ENCODE measurements around the gene TESK1. TPM values are rescaled to one million over a fixed set of nuclear protein-coding genes. Genes with fewer than 3 reads are reported as not detected.
"Not testable (repeated sequence)": the region's sequence is repeated elsewhere in the genome, so short reads cannot be mapped to it uniquely, and the experiment has no call there.

The TESK1 gene
- total and polyA plus RNA-seq, 2 experiments from 2014 or later: 6.8 to 10.7 TPM

DNA sequence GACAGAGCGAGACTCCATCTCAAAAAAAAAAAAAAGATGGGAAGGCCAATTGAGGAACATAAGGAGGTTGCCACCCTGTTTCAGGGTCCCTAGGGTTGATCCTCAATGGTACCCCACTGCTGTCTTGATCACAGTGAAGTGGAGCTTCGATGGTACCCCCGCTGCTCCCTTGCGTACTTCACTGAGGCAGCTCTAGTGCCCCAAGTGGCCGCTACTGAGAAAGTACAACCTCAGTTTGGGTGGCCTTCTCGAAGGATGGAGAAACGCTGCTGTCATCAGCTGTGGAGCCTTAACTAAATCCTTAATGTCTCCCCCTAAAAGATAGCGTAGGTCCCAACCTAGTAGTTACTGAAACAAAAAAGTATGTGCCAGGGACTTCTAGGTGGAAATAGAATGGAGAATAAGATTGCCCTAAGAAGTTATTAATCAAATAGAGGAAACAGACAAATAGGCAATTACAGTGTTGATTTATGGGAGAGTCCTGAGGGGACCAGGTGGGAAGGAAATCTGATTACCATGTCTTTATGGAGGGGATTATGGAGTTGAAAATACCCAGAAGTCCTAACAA, 6.3 kb downstream of the TESK1 start:
- H3K27ac Mint-ChIP-seq: no peak overlapping the region
- DNase-seq (ENCODE audit: low spot score): peak; percentile 80
- no peak overlapping the region for H3K4me2 ChIP-seq
- H3K4me1 Mint-ChIP-seq: peaks cover 6% of the 10 kb centered on the region
- H3F3A ChIP-seq (replicated peaks; ENCODE audit: low read depth): peaks cover 7% of the 10 kb centered on the region
- H3K36me3 ChIP-seq (ENCODE audit: insufficient read depth): no peaks in the 10 kb centered on the region
- H3K4me1 ChIP-seq (ENCODE audit: insufficient read depth): peaks cover 8% of the 10 kb centered on the region
- no peaks in the 10 kb centered on the region for H3K9me2 ChIP-seq (ENCODE audit: insufficient read depth)
- no peak overlapping the region for H3K4me3 Mint-ChIP-seq
- no peak overlapping the region for H2AFZ ChIP-seq
- peaks cover 12% of the 10 kb centered on the region for H3K27me3 ChIP-seq (ENCODE audit: insufficient read depth)
- TF ChIP-seq, protein P1, sequence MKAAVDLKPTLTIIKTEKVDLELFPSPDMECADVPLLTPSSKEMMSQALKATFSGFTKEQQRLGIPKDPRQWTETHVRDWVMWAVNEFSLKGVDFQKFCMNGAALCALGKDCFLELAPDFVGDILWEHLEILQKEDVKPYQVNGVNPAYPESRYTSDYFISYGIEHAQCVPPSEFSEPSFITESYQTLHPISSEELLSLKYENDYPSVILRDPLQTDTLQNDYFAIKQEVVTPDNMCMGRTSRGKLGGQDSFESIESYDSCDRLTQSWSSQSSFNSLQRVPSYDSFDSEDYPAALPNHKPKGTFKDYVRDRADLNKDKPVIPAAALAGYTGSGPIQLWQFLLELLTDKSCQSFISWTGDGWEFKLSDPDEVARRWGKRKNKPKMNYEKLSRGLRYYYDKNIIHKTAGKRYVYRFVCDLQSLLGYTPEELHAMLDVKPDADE (IDR thresholded peaks at IDR 0.05): no peak
- TF ChIP-seq CTCF (conservative IDR thresholded peaks at IDR 0.05; ENCODE audit: low read depth in 2 of 2): peak; percentile 73 to 82
- H3K79me2 ChIP-seq (replicated peaks; ENCODE audit: insufficient read depth): peaks cover 2% of the 10 kb centered on the region; the same call in 1 of the 2 replicates
- H3K4me3 ChIP-seq: no peak overlapping the region
- peaks cover 10% of the 10 kb centered on the region for H3K36me3 Mint-ChIP-seq (ENCODE audit: low read depth)
- H4K20me1 ChIP-seq (replicated peaks; ENCODE audit: insufficient read depth): no peaks in the 10 kb centered on the region; the same call in none of the 2 replicates
- H3K27me3 Mint-ChIP-seq (ENCODE audit: insufficient read depth, low read depth, poor library complexity): peaks cover 7% of the 10 kb centered on the region
- H3K9me3 Mint-ChIP-seq: no peaks in the 10 kb centered on the region
- H3K27ac ChIP-seq (ENCODE audit: low read depth): no peak overlapping the region
- ATAC-seq: peak; percentile 87

- peaks cover 11% of the 10 kb centered on the region for H3K4me1 Mint-ChIP-seq
- H3K4me2 ChIP-seq; H3K27ac Mint-ChIP-seq; DNase-seq (ENCODE audit: low spot score); ATAC-seq; H3K79me2 ChIP-seq (replicated peaks; ENCODE audit: insufficient read depth); H2AFZ ChIP-seq; H4K20me1 ChIP-seq (replicated peaks; ENCODE audit: insufficient read depth); H3K27ac ChIP-seq (ENCODE audit: low read depth); H3K4me1 ChIP-seq (ENCODE audit: insufficient read depth); H3K4me3 Mint-ChIP-seq; H3K36me3 ChIP-seq (ENCODE audit: insufficient read depth); H3K9me2 ChIP-seq (ENCODE audit: insufficient read depth); H3K36me3 Mint-ChIP-seq (ENCODE audit: low read depth); H3K4me3 ChIP-seq; H3K9me3 Mint-ChIP-seq: not testable (repeated sequence)
- Histone ChIP-seq H3F3A (replicated peaks; ENCODE audit: low read depth) (peaks cover 10% of the 10 kb centered on the region), H3K27me3 (ENCODE audit: insufficient read depth) (peaks cover 16% of the 10 kb centered on the region)
- H3K27me3 Mint-ChIP-seq (ENCODE audit: insufficient read depth, low read depth, poor library complexity): peaks cover 12% of the 10 kb centered on the region
Observed at GRCh38 chr9:35612066-35612465, 7.0 kb downstream of the TESK1 start.

- ATAC-seq (no peak), DNase-seq (ENCODE audit: low spot score) (no peak)
- Histone ChIP-seq H3K4me2 (no peak overlapping the region), H3K79me2 (replicated peaks; ENCODE audit: insufficient read depth) (no peaks in the 10 kb centered on the region), H3K27ac (ENCODE audit: low read depth) (no peak overlapping the region), H3K4me3 (no peak overlapping the region), H3K9me2 (ENCODE audit: insufficient read depth) (no peaks in the 10 kb centered on the region), H3K4me1 (ENCODE audit: insufficient read depth) (peaks cover 14% of the 10 kb centered on the region), H3K36me3 (ENCODE audit: insufficient read depth) (no peaks in the 10 kb centered on the region), H2AFZ (no peak overlapping the region), H3K27me3 (ENCODE audit: insufficient read depth) (peaks cover 24% of the 10 kb centered on the region), H3F3A (replicated peaks; ENCODE audit: low read depth) (peaks cover 15% of the 10 kb centered on the region), H4K20me1 (replicated peaks; ENCODE audit: insufficient read depth) (no peaks in the 10 kb centered on the region; the same call in 1 of the 2 replicates)
- H3K9me3 Mint-ChIP-seq: no peaks in the 10 kb centered on the region
- H3K27ac Mint-ChIP-seq: no peak overlapping the region
- H3K4me1 Mint-ChIP-seq: peaks cover 14% of the 10 kb centered on the region
- H3K36me3 Mint-ChIP-seq (ENCODE audit: low read depth): peaks cover 4% of the 10 kb centered on the region; the same call in 2 of the 3 replicates
- H3K27me3 Mint-ChIP-seq (ENCODE audit: insufficient read depth, low read depth, poor library complexity): peaks cover 19% of the 10 kb centered on the region
- no peak overlapping the region for H3K4me3 Mint-ChIP-seq
- no peak for TF ChIP-seq EZH2 (IDR thresholded peaks at IDR 0.05; ENCODE audit: low read depth, unreplicated experiment)
- TF ChIP-seq JUNB (IDR thresholded peaks at IDR 0.05; ENCODE audit: unreplicated experiment): no peak
- no peak for TF ChIP-seq STAT1 (IDR thresholded peaks at IDR 0.05; ENCODE audit: unreplicated experiment)
- TF ChIP-seq, protein P1 (IDR thresholded peaks at IDR 0.05): no peak
Observed at GRCh38 chr9:35612843-35613242, 7.8 kb downstream of the TESK1 start.
